K562 (cell line): ENCODE results near the gene OR5AC2. TPM values are rescaled to one million over a fixed set of nuclear protein-coding genes. Genes with fewer than 3 reads are reported as not detected.

Experiments used
- ATAC-seq: fragments of 200-7000 bp; cut with Tn5 transposase; 3 replicates; pipeline ENCODE4 v1.9.1; 2020; ENCODE audit warnings: moderate library complexity
- BruUV-seq: library from RNA; stranded (reverse); fragments of 400-500 nt; replicated peaks from 2 replicates; lab custom pipeline; 2021; lab: Mats Ljungman, UMichigan
- CTCF ChIA-PET: fragments of 300-600 bp; formaldehyde crosslinking; extraction: SDS; loops from one replicate; lab custom pipeline; 2021; ENCODE audit warnings: low intra/inter-chr PET ratio; lab: Yijun Ruan, JAX
- POLR2A ChIA-PET: fragments of 300-600, 350-650 bp; sonication (Branson Sonifier 250); formaldehyde crosslinking; extraction: SDS; loops from one replicate; lab custom pipeline; 2021; ENCODE audit warnings: antibody characterized with exemption, inconsistent platforms; lab: Yijun Ruan, JAX
- DNase-seq, 4 experiments: peaks; one replicate each; pipeline versions ENCODE4 v3.0.0 to v3.0.0-alpha.2; 2011 to 2018; ENCODE audit warnings: low spot score in 3 of 4, mixed read lengths in 3 of 4; ENCODE audit errors: extremely low read depth in 1 of 4
- FAIRE-seq: peaks from 2 replicates; lab custom pipeline; 2011; peaks lifted over from hg19 to GRCh38; lab: Jason Lieb, UNC
- H2AFZ ChIP-seq: 2 replicates; pipeline ENCODE4 v1.6.0; 2011; ENCODE audit warnings: low read depth, low read length, control low read depth, inconsistent platforms
- H3K27ac ChIP-seq: fragments of 200-600 bp; 3 replicates; pipeline ENCODE4 v1.8.0; 2011; ENCODE audit warnings: low read depth, mild to moderate bottlenecking, control low read depth, inconsistent platforms, low read length, moderate library complexity, mixed read lengths; ENCODE audit errors: extremely low read depth
- H3K27me3 ChIP-seq, 2 experiments: fragments of 300-600 bp in 1 of 2; 2 replicates in 1 of 2; 3 replicates in 1 of 2; pipeline versions ENCODE4 v1.6.0 to v1.8.0; 2011; ENCODE audit warnings: inconsistent platforms in 2 of 2, low read length in 2 of 2, mild to moderate bottlenecking in 1 of 2, mixed read lengths in 1 of 2, moderate library complexity in 1 of 2; ENCODE audit not compliant: control insufficient read depth in 2 of 2, insufficient read depth in 2 of 2
- H3K36me3 ChIP-seq: fragments of 300-600 bp; 3 replicates; pipeline ENCODE4 v1.8.0; 2011; ENCODE audit warnings: mild to moderate bottlenecking, low read length, inconsistent platforms; ENCODE audit not compliant: control insufficient read depth, insufficient read depth
- H3K4me1 ChIP-seq, 2 experiments: fragments of 200-600 bp in 1 of 2; replicated peaks in 1 of 2; 2 replicates in 1 of 2; 3 replicates in 1 of 2; pipeline versions ENCODE4 v1.5.1 to v1.8.0; 2011; ENCODE audit warnings: inconsistent platforms in 2 of 2, low read length in 2 of 2, mild to moderate bottlenecking in 1 of 2, mixed read lengths in 1 of 2, moderate library complexity in 1 of 2; ENCODE audit not compliant: control insufficient read depth in 2 of 2, insufficient read depth in 2 of 2
- H3K4me2 ChIP-seq: 2 replicates; pipeline ENCODE4 v1.6.1; 2011; ENCODE audit warnings: low read length, control low read depth, inconsistent platforms, mixed read lengths; ENCODE audit not compliant: insufficient read depth
- H3K4me3 ChIP-seq: fragments of 200-600 bp; sonication (generic), shearing (Covaris generic); 2 replicates; pipeline ENCODE4 v1.5.1; 2016; ENCODE audit warnings: control low read depth, inconsistent platforms
- H3K79me2 ChIP-seq: fragments of 200-600 bp; 3 replicates; pipeline ENCODE4 v1.8.0; 2011; ENCODE audit warnings: low read length, inconsistent platforms; ENCODE audit not compliant: control insufficient read depth, insufficient read depth
- H3K9ac ChIP-seq, 2 experiments: 2 replicates each; pipeline versions ENCODE4 v1.6.0 to v1.6.1; 2011; ENCODE audit warnings: low read depth in 2 of 2, low read length in 2 of 2, control low read depth in 1 of 2, inconsistent platforms in 1 of 2, mild to moderate bottlenecking in 1 of 2, mixed read lengths in 1 of 2; ENCODE audit not compliant: insufficient read depth in 1 of 2
- H3K9me1 ChIP-seq: one replicate; pipeline ENCODE4 v1.6.0; 2011; ENCODE audit warnings: inconsistent platforms, mild to moderate bottlenecking, low read length, moderate library complexity; ENCODE audit not compliant: control insufficient read depth, insufficient read depth
- H3K9me3 ChIP-seq: replicated peaks from 2 replicates; pipeline ENCODE4 v1.5.1; 2011; ENCODE audit warnings: low read depth, low read length, inconsistent platforms; ENCODE audit not compliant: control insufficient read depth, insufficient read depth
- H4K20me1 ChIP-seq: replicated peaks from 2 replicates; pipeline ENCODE4 v1.6.1; 2011; ENCODE audit warnings: low read length, inconsistent platforms, mixed read lengths; ENCODE audit not compliant: control insufficient read depth, insufficient read depth
- GATAD2B ChIP-seq: fragments of 450-650 bp; IDR thresholded peaks from 2 replicates; pipeline ENCODE4 v1.6.1; 2017; ENCODE audit warnings: mild to moderate bottlenecking, borderline replicate concordance
- GTF2F1 ChIP-seq: IDR thresholded peaks from 2 replicates; pipeline ENCODE4 v1.6.1; 2011; ENCODE audit warnings: low read depth, low read length, improper control_type of control experiment
- NFATC3 ChIP-seq: fragments of 450-650 bp; IDR thresholded peaks from 2 replicates; pipeline ENCODE4 v1.6.1; 2017; ENCODE audit warnings: mild to moderate bottlenecking
- PRPF4 ChIP-seq: fragments of 200-400 bp; formaldehyde crosslinking; IDR thresholded peaks from one replicate; pipeline ENCODE4 v1.6.1; 2017; ENCODE audit warnings: low read length, low read depth, mild to moderate bottlenecking; ENCODE audit not compliant: insufficient read depth, poor library complexity, severe bottlenecking
- ZNF507 ChIP-seq: conservative IDR thresholded peaks from 2 replicates; pipeline ENCODE4 v1.6.1; 2017; ENCODE audit warnings: missing genetic modification characterization, missing compliant biosample characterization
- ZNF551 ChIP-seq: fragments of 250-450 bp; sonication (Bioruptor Pico); IDR thresholded peaks from 2 replicates; pipeline ENCODE4 v1.5.0; 2021; ENCODE audit warnings: mild to moderate bottlenecking, moderate library complexity
- ZNF778 ChIP-seq: fragments of 450-650 bp; formaldehyde crosslinking; IDR thresholded peaks from 2 replicates; pipeline ENCODE4 v1.4.0; 2020; ENCODE audit warnings: mild to moderate bottlenecking, moderate library complexity
- WGBS: fragments of 100-300 bp; shearing (Covaris generic); methylation state at CpG from one replicate; pipeline ENCODE4 v1.1.6; 2016; ENCODE audit warnings: low coverage, mixed read lengths; ENCODE audit not compliant: insufficient coverage; ENCODE audit errors: missing lambda C conversion rate; 5-methylcytosine and 5-hydroxymethylcytosine counted together
- in situ Hi-C: fragments of 300-500 bp; cut with MboI; formaldehyde crosslinking; loops from 4 replicates; pipeline ENCODE4 v1.15.0; 2018; ENCODE audit warnings: inconsistent platforms, mixed read lengths
- intact Hi-C: fragments of 100-400 bp; cut with micrococcal nuclease; formaldehyde crosslinking; loops from 2 replicates; pipeline ENCODE4 v1.14.2; 2022
- polyA plus RNA-seq, 8 experiments: library from polyadenylated mRNA; depleted of rRNA in 4 of 8; stranded (reverse) in 5 of 8; unstranded in 3 of 8; fragments of >200 nt; fragmentation: Nextera tagmentation in 2 of 8; fragmentation: Illumina TruSeq in 1 of 8; extraction: Ambion mirVana in 2 of 8; extraction: Trizol in 1 of 8; gene quantifications; 2 replicates each; pipeline versions ENCODE4 v1.2.1 to v1.2.3, GENCODE V29; 2011 to 2014; ENCODE audit warnings: inconsistent platforms in 1 of 8, missing spikeins in 1 of 8
- total RNA-seq, 7 experiments: library from RNA; depleted of rRNA in 6 of 7; stranded (reverse); fragments of >200 nt in 6 of 7; fragmentation: Illumina TruSeq in 2 of 7; extraction: Trizol in 2 of 7; gene quantifications; 2 replicates each; pipeline versions ENCODE4 v1.2.1 to v1.2.3, GENCODE V29; 2011 to 2021; ENCODE audit warnings: low replicate concordance in 1 of 7
- TF ChIP-seq, protein P1 (sequence below): sonication (generic); formaldehyde crosslinking; IDR thresholded peaks from 2 replicates; pipeline ENCODE4 v1.8.0; 2023; ENCODE audit warnings: missing genetic modification reagents, mild to moderate bottlenecking, borderline replicate concordance

OR5AC2 gene
- total and polyA plus RNA-seq, 9 of the 15 experiments (the other 6 are each of a cell fraction or from before 2014, with no cell fraction given): not detected

DNA sequence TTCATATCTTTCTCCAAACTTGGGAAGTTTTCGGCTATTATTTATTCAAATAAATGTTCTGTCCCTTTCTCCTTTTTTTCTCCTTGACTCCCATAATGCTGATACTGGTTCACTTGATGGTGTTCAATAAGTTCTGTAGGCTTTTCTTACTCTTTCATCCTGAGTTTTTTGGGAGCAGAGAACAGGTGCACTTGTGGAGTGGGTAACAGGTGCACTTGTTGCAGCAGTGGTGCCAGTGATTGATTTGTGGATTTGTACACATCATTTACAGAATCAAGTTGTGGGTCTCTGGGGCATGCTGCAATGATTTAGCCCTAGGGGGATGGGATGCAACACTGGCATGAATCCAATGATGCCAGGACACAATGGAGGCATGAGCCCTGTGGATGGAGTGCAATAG lies 28.7 kb downstream of the OR5AC2 start (continued):
- TF ChIP-seq, protein P1, sequence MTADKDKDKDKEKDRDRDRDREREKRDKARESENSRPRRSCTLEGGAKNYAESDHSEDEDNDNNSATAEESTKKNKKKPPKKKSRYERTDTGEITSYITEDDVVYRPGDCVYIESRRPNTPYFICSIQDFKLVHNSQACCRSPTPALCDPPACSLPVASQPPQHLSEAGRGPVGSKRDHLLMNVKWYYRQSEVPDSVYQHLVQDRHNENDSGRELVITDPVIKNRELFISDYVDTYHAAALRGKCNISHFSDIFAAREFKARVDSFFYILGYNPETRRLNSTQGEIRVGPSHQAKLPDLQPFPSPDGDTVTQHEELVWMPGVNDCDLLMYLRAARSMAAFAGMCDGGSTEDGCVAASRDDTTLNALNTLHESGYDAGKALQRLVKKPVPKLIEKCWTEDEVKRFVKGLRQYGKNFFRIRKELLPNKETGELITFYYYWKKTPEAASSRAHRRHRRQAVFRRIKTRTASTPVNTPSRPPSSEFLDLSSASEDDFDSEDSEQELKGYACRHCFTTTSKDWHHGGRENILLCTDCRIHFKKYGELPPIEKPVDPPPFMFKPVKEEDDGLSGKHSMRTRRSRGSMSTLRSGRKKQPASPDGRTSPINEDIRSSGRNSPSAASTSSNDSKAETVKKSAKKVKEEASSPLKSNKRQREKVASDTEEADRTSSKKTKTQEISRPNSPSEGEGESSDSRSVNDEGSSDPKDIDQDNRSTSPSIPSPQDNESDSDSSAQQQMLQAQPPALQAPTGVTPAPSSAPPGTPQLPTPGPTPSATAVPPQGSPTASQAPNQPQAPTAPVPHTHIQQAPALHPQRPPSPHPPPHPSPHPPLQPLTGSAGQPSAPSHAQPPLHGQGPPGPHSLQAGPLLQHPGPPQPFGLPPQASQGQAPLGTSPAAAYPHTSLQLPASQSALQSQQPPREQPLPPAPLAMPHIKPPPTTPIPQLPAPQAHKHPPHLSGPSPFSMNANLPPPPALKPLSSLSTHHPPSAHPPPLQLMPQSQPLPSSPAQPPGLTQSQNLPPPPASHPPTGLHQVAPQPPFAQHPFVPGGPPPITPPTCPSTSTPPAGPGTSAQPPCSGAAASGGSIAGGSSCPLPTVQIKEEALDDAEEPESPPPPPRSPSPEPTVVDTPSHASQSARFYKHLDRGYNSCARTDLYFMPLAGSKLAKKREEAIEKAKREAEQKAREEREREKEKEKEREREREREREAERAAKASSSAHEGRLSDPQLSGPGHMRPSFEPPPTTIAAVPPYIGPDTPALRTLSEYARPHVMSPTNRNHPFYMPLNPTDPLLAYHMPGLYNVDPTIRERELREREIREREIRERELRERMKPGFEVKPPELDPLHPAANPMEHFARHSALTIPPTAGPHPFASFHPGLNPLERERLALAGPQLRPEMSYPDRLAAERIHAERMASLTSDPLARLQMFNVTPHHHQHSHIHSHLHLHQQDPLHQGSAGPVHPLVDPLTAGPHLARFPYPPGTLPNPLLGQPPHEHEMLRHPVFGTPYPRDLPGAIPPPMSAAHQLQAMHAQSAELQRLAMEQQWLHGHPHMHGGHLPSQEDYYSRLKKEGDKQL (CRISPR knock-in tag): no peak
- TF ChIP-seq GTF2F1 (no peak), ZNF507 (tag) (no peak), NFATC3 (no peak)
- TF ChIP-seq, all 486 proteins: peak for 0

DNA sequence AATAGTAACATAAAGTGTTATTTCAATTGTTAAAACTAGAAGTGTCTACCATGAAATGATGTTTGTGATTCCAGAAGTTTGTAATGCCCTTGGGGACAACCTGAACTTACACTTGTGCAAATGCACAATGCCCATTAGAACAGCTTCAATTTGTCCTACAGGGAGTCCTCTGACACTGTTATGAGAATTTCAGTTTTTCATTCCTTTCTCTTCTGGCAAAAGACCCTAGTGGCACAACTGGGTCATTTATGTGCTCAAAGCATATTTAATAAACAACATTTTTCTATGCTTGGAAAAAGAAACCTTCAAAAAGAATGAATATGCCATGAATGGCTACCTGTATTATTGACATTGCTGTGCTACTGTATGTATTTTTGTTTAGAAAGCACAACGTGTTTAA lies 43.4 kb downstream of the OR5AC2 start, which contains the start of gene OR5H1:
Gene OR5H1, plus strand, starts transcription at position 301 of the 400 bp plus-strand sequence. CDS start 1,977 bp downstream, outside the sequence.
- TF ChIP-seq GATAD2B: no peak
- TF ChIP-seq ZNF551 (CRISPR knock-in tag): no peak
- TF ChIP-seq ZNF778 (CRISPR knock-in tag): no peak
- TF ChIP-seq PRPF4: no peak
- Histone ChIP-seq H2AFZ (no peak within 1 kb of the TSS), H3K27me3 (no peaks in the 10 kb centered on the region), H3K9me3 (no peaks in the 10 kb centered on the region), H4K20me1 (no peaks in the 10 kb centered on the region), H3K4me2 (no peak within 1 kb of the TSS), H3K4me3 (no peak within 1 kb of the TSS), H3K9me1 (no peaks in the 10 kb centered on the region), H3K79me2 (no peaks in the 10 kb centered on the region), H3K27ac (no peak within 1 kb of the TSS), H3K9ac (no peak within 1 kb of the TSS), H3K36me3 (no peaks in the 10 kb centered on the region), H3K4me1 (no peaks in the 10 kb centered on the region)
- intact Hi-C loops: no loop called here
- DNase-seq: no peak
- WGBS: 9% methylated on average over 1 of the region's 1 CpG
- no peak for FAIRE-seq
- in situ Hi-C loops: no loop called here
- ATAC-seq: no peak
- no TSS peak for BruUV-seq
- ChIA-PET POLR2A (no interaction called here), CTCF (no interaction called here)
